COLO829 (cell line): ENCODE data around the gene SIN3A.
"Not testable (repeated sequence)": the region's sequence is repeated elsewhere in the genome, so short reads cannot be mapped to it uniquely, and the experiment has no call there.

Experiments used
- DNase-seq: peaks from one replicate; pipeline ENCODE4 v3.0.0; 2012; ENCODE audit warnings: low spot score

SIN3A gene

DNA sequence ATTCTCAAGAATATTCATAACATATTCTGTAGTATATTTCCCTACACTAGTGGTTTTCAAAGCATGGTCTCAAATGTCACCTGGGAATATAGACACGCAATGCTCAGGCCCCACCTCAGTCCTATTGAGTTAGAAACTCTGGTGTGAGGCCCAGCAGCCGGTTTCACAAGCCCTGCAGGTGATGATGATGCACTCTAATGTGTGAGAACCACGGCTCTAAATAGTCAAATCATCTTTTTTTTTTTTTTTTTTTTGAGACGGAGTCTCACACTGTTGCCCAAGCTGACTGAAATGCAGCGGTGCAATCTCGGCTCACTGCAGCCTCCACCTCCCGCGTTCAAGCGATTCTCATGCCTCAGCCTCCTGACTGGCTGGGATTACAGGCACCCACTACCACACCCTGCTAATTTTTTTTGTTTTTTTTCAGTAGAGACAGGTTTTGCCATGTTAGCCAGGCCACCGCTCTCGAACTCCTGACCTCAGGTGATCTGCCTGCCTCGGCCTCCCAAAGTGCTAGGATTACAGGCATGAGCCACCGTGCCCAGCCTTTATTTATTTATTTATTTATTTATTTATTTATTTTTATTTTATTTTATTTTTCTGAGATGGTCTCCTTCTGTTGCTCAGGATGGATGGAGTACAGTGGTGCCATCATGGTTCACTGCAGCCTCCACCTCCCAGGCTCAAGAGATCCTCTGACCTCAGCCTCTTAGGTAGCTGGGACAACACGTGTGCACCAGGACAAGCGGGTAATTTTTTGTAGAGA, 117.7 kb downstream of the SIN3A start:
- not testable (repeated sequence) for DNase-seq

DNA sequence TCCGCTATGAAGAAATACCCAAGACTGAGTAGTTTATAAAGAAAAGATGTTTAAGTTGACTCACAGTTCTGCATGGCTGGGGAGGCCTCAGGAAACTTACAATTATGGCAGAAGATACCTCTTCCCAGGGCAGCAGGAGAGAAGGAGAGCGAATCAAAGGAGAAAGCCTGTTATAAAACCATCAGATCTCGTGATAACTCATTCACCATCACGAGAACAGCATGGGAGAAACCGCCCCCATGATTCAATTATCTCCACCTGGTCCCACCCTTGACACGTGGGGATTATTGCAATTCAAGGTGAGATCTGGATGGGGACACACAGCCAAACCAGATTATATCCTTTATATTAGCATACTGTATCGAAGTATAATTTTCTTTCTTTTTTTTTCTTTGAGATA, 119.4 kb downstream of the SIN3A start:
- not testable (repeated sequence) for DNase-seq

DNA sequence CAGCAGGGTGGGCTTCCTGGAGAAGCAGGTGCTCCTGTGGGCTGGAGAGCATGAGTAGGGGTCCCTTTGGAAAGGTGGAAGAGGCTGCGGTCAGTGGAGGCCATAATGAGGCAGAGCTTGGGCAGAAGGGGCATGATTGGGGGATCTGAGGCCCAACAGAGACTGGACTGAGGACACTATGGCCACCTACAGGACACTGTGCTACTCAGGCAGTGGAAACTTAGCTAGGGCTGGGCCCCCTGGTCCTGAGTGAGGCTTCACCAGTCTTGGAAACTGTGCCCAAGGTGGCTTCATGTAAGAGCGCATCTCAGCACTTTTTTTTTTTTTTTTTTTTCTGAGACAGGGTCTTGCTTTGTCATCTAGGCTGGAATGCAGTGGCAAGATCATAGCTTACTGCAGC, 121.9 kb downstream of the SIN3A start:
- no peak for DNase-seq

DNA sequence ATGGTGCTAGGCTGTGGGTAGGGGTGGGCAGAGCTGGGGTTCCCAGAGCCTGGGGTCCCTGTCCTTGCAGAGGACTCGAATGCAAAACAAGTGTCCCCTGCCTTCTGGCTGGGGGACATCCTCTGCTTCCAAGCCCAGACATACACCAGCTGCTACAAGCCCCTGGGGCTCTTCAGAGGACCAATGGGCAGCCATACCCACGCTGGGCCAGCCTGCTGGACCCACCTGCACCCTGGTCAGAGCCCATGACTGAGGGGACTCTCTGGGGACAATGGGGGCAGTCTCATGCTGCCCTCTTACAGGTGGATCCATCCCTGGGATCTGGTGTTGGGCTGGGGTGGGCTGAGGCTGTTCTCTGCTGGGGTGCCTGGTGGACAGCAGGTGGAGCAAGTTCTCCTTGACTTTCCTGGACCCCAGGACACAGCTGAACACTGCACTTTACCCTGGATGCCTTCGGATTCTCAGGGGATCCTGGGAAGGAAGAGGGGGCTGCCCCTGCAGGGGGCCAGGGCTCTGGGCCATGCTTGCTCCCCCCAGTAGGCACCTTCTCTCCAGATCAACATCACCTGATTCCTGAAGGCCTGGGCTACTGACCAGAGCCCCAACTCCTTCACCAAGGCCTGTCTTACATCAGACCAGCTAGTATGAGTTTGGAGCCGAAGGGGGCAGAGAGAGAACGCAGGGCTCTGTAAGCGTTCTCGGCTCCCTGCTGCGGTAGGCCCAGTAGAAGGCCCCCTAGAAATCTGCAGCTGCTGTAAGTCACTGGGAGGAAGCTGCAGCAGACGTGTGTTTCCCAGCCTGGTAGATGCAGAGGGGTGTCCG, 122.8 kb downstream of the SIN3A start:
- no peak for DNase-seq

DNA sequence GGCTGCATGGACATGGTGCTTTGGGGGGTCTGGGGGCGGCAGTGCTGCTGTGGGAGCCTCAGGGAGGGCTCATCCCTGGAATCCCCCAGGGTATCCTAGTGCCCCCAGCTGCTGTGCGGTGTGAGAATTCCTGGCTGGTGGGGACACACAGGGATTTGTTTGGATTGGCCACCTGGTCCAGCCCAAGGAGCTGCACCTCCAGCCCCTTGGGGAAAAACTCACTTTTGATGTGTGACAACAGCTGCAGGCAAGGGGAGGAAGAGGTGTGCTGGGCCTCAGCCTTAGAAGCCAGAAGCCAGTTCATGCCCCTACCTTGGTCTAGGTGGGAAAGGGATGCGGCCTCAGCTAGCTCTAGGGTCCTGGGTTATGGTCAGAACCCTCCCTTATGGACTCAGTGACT, 124.0 kb downstream of the SIN3A start:
- no peak for DNase-seq

DNA sequence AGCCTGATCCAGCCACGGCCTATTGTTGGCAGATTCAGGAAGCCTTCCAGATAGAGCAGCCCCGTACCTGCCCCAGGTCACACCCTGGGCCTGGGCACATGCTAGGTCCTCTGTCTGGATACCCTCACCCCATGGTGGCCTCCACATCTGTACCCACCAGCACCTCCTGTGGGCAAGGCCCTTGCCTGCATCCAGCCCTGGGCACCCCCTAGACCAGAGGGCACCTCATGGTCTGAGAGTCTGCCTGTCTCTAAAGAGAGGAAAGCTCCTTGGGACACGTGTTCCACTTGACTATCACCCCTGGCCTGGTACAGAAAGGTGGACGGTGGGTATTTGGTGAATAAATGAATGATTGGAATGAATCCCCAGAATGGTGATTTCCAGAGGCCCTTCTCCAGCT, 124.5 kb downstream of the SIN3A start:
- DNase-seq: no peak

DNA sequence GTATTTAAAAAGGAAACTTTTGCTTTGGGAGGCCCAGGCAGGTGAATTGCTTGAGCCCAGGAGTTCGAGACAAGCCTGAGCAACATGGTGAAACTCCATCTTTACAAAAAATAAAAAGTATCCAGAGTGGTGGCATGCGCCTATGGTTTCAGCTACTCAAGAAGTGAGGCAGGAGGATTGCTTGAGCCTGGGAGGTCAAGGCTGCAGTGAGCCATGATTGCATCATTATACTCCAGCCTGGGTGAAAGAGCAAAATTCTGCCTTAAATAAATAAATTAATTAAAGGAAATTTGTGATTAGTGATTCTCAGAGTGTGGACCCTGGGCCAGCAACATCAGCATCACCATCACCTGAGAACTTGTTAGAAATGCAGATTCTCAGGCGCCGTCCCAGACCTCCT, 125.6 kb downstream of the SIN3A start:
- no peak for DNase-seq

DNA sequence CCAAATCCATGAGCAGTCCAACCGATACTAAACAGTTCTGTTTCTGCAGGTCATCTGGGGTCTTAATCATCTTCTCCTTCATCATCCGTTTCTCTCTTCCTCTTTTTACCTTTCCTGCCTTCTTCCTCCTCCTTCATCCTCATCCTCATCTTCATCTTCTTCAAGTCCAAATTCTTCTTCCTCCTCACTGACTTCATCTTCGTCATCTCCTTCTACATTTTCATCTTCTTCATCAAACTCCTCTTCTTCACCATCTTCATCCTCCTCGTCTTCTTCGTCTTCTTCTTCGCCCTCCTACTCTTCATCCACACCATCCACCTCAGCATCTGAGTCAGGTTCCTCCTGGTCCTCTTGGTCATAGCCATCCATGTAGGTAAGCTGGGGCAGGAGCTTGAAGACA, 129.8 kb downstream of the SIN3A start:
- no peak for DNase-seq
